ENCODE results near the gene LRIT1. TPM values are rescaled to one million over a fixed set of nuclear protein-coding genes. Genes with fewer than 3 reads are reported as not detected.

The LRIT1 gene
- total RNA-seq, 4 donors from 2014 or later = not detected

- Histone ChIP-seq H3K9me3 (no peaks in the 10 kb centered on the region), H3K27ac (no peak overlapping the region), H3K4me3 (no peak overlapping the region), H3K4me1 (no peaks in the 10 kb centered on the region), H3K27me3 (no peaks in the 10 kb centered on the region), H3K36me3 (no peaks in the 10 kb centered on the region)
- TF ChIP-seq CTCF (IDR thresholded peaks at IDR 0.05) (peak; percentile 41 to 91 (median 88)), POLR2A (IDR thresholded peaks at IDR 0.05) (no peak)
- peak; percentile 50 to 86 (median 78) for DNase-seq
Observed at GRCh38 chr10:84264611-84265141, 23.3 kb upstream of the LRIT1 start.

- Histone ChIP-seq H3K4me1 (no peaks in the 10 kb centered on the region), H3K27ac (no peak overlapping the region), H3K27me3 (no peaks in the 10 kb centered on the region), H3K36me3 (no peaks in the 10 kb centered on the region), H3K4me3 (no peak overlapping the region), H3K9me3 (no peaks in the 10 kb centered on the region)
- DNase-seq = no peak
- TF ChIP-seq POLR2A (IDR thresholded peaks at IDR 0.05) (no peak), CTCF (IDR thresholded peaks at IDR 0.05) (no peak)
Observed at GRCh38 chr10:84263716-84264115, 22.4 kb upstream of the LRIT1 start.

GRCh38 chr10:84262190-84262956 lies 21.0 kb upstream of the LRIT1 start:
- Histone ChIP-seq H3K27me3 (no peaks in the 10 kb centered on the region), H3K36me3 (no peaks in the 10 kb centered on the region), H3K9me3 (no peaks in the 10 kb centered on the region), H3K4me1 (no peaks in the 10 kb centered on the region), H3K27ac (no peak overlapping the region), H3K4me3 (no peak overlapping the region)
- DNase-seq = no peak
- TF ChIP-seq CTCF (IDR thresholded peaks at IDR 0.05) (no peak), POLR2A (IDR thresholded peaks at IDR 0.05) (no peak)

- H3K36me3 ChIP-seq = no peaks in the 10 kb centered on the region
- H3K4me3 ChIP-seq = no peak overlapping the region
- no peak for DNase-seq
- no peak overlapping the region for H3K27ac ChIP-seq
- no peaks in the 10 kb centered on the region for H3K27me3 ChIP-seq
- TF ChIP-seq CTCF (IDR thresholded peaks at IDR 0.05) = no peak
- no peak for TF ChIP-seq POLR2A (IDR thresholded peaks at IDR 0.05)
- H3K4me1 ChIP-seq = no peaks in the 10 kb centered on the region
- no peaks in the 10 kb centered on the region for H3K9me3 ChIP-seq
Observed at GRCh38 chr10:84261236-84261915, 20.0 kb upstream of the LRIT1 start.

GRCh38 chr10:84258034-84258695 lies 16.8 kb upstream of the LRIT1 start:
- Histone ChIP-seq H3K27me3 (no peaks in the 10 kb centered on the region), H3K27ac (no peak overlapping the region), H3K36me3 (no peaks in the 10 kb centered on the region), H3K9me3 (no peaks in the 10 kb centered on the region), H3K4me3 (no peak overlapping the region), H3K4me1 (no peaks in the 10 kb centered on the region)
- no peak for TF ChIP-seq POLR2A (IDR thresholded peaks at IDR 0.05)
- no peak for TF ChIP-seq CTCF (IDR thresholded peaks at IDR 0.05)
- DNase-seq = no peak
